A673 (cell line): Measurements from ENCODE around the gene STK33. TPM values are rescaled to one million over a fixed set of nuclear protein-coding genes. Genes with fewer than 3 reads are reported as not detected.

ENCODE experiments used
- BruUV-seq: library from RNA; stranded (reverse); fragments of 400-500 nt; replicated peaks from 2 replicates; lab custom pipeline; 2021; lab: Mats Ljungman, UMichigan
- CTCF ChIA-PET: fragments of 300-600 bp; sonication (Branson Sonifier 250); formaldehyde crosslinking; loops from one replicate; lab custom pipeline; 2022; ENCODE audit warnings: antibody characterized with exemption; lab: Charles Lee
- POLR2A ChIA-PET: fragments of 300-600 bp; sonication (Branson Sonifier 250); formaldehyde crosslinking; loops from one replicate; lab custom pipeline; 2022; ENCODE audit warnings: antibody characterized with exemption; ENCODE audit not compliant: low non-redundant PET; lab: Charles Lee
- DNase-seq: peaks from one replicate; pipeline ENCODE4 v3.0.0-alpha.2; 2015; ENCODE audit warnings: low spot score
- H3K27ac ChIP-seq: fragments of 200-600 bp; sonication (generic); 2 replicates; pipeline ENCODE4 v1.5.1; 2016; ENCODE audit warnings: mixed run types, low read depth, mild to moderate bottlenecking, mixed read lengths, antibody characterized with exemption, low read length; ENCODE audit not compliant: poor library complexity, severe bottlenecking
- H3K27me3 ChIP-seq: fragments of 200-600 bp; sonication (generic); replicated peaks from 2 replicates; pipeline ENCODE4 v1.6.1; 2017; ENCODE audit warnings: mixed run types, low read depth, mild to moderate bottlenecking, mixed read lengths, antibody characterized with exemption, low read length; ENCODE audit not compliant: insufficient read depth, poor library complexity
- H3K36me3 ChIP-seq: fragments of 200-600 bp; sonication (generic); 2 replicates; pipeline ENCODE4 v1.6.1; 2016; ENCODE audit warnings: mixed run types, mild to moderate bottlenecking, mixed read lengths, antibody characterized with exemption, low read length; ENCODE audit not compliant: insufficient read depth, poor library complexity, severe bottlenecking
- H3K4me1 ChIP-seq: fragments of 200-600 bp; sonication (generic); 2 replicates; pipeline ENCODE4 v1.6.1; 2017; ENCODE audit warnings: mixed run types, mild to moderate bottlenecking, mixed read lengths, antibody characterized with exemption, low read length; ENCODE audit not compliant: insufficient read depth, poor library complexity, severe bottlenecking
- H3K4me3 ChIP-seq: fragments of 200-600 bp; sonication (generic); 2 replicates; pipeline ENCODE4 v1.5.1; 2016; ENCODE audit warnings: low read depth, mixed run types, mild to moderate bottlenecking, mixed read lengths, low read length; ENCODE audit not compliant: poor library complexity, severe bottlenecking
- H3K9me3 ChIP-seq: fragments of 200-600 bp; sonication (generic); 2 replicates; pipeline ENCODE4 v1.6.1; 2016; ENCODE audit warnings: mixed run types, low read depth, mild to moderate bottlenecking, mixed read lengths, antibody characterized with exemption, low read length; ENCODE audit not compliant: poor library complexity, severe bottlenecking
- CTCF ChIP-seq: fragments of 300-800, 200-600 bp; sonication (generic); conservative IDR thresholded peaks from 2 replicates; pipeline ENCODE4 v1.5.1; 2017; ENCODE audit warnings: low read depth, mild to moderate bottlenecking, antibody characterized with exemption, low read length, moderate library complexity, mixed read lengths
- EZH2 ChIP-seq: fragments of 200-600 bp; sonication (generic); IDR thresholded peaks from 2 replicates; pipeline ENCODE4 v1.6.1; 2017; ENCODE audit warnings: borderline replicate concordance, low read depth, mild to moderate bottlenecking, mixed read lengths, antibody characterized with exemption, low read length; ENCODE audit not compliant: poor library complexity, severe bottlenecking
- intact Hi-C: fragments of 100-400 bp; cut with micrococcal nuclease; formaldehyde crosslinking; loops from one replicate; pipeline ENCODE4 v1.10.0; 2022; ENCODE audit not compliant: unreplicated experiment
- total RNA-seq: library from RNA; stranded (reverse); gene quantifications from 2 replicates; pipeline ENCODE4 v1.2.3, GENCODE V29; 2021

STK33 gene
- total RNA-seq, 1 experiment from 2014 or later, result not detected

- Histone ChIP-seq H3K27ac (no peak overlapping the region), H3K9me3 (no peaks in the 10 kb centered on the region), H3K4me1 (no peaks in the 10 kb centered on the region), H3K4me3 (no peak overlapping the region), H3K36me3 (no peaks in the 10 kb centered on the region), H3K27me3 (peaks cover 7% of the 10 kb centered on the region)
- no peak for DNase-seq
- ChIA-PET CTCF (no interaction called here), POLR2A (no interaction called here)
- TF ChIP-seq CTCF (no peak), EZH2 (no peak)
- intact Hi-C loops, result no loop called here
- BruUV-seq, result no TSS peak
Observed at GRCh38 chr11:8370812-8371515, 223.1 kb downstream of the STK33 start.

- no peak for TF ChIP-seq CTCF
- TF ChIP-seq EZH2, result no peak
- Histone ChIP-seq H3K4me3 (no peak overlapping the region), H3K27ac (no peak overlapping the region), H3K27me3 (peaks cover 7% of the 10 kb centered on the region), H3K4me1 (no peaks in the 10 kb centered on the region), H3K36me3 (no peaks in the 10 kb centered on the region), H3K9me3 (no peaks in the 10 kb centered on the region)
- POLR2A ChIA-PET, result no interaction called here
- intact Hi-C loops, result no loop called here
- CTCF ChIA-PET, result no interaction called here
- DNase-seq, result no peak
- no TSS peak for BruUV-seq
Observed at GRCh38 chr11:8369592-8370205, 224.3 kb downstream of the STK33 start.

GRCh38 chr11:8368772-8369171 lies 225.3 kb downstream of the STK33 start:
- no TSS peak for BruUV-seq
- Histone ChIP-seq H3K27ac (no peak overlapping the region), H3K9me3 (no peaks in the 10 kb centered on the region), H3K4me3 (no peak overlapping the region), H3K4me1 (no peaks in the 10 kb centered on the region), H3K36me3 (no peaks in the 10 kb centered on the region), H3K27me3 (peaks cover 14% of the 10 kb centered on the region)
- intact Hi-C loops, result no loop called here
- no peak for TF ChIP-seq EZH2
- TF ChIP-seq CTCF, result no peak
- ChIA-PET CTCF (no interaction called here), POLR2A (no interaction called here)
- no peak for DNase-seq
